ENCODE data around the gene LOXL1. TPM values are rescaled to one million over a fixed set of nuclear protein-coding genes. Genes with fewer than 3 reads are reported as not detected.

LOXL1 gene
- total RNA-seq, 1 donor from 2014 or later, result 25.1 TPM

DNA sequence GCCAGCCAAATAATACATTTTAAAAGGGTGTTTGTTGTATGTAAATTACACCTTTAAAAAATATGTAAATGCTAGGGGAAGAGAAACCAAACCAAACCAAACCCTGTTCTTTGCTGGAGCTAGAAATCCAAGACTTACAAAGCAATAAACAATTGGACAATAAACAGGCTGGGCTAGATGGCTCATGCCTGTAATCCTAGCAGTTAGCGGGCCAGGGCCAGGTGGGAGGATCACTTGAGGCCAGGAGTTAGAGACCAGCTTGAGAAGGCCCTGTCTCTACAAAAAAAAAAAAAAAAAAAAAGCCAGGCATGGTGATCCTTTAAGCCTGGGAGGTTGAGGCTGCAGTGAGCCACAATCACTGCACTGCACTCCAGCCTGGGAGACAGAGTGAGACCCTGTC, 53.4 kb downstream of the LOXL1 start:
- H3K9me3 Mint-ChIP-seq, result no peaks in the 10 kb centered on the region
- peaks cover 17% of the 10 kb centered on the region for H3K27me3 Mint-ChIP-seq
- DNase-seq (ENCODE audit: extremely low spot score, unreplicated experiment), result no peak
- peaks cover 13% of the 10 kb centered on the region for H3K4me1 Mint-ChIP-seq (ENCODE audit: unreplicated experiment)
- peaks cover 5% of the 10 kb centered on the region for H3K36me3 Mint-ChIP-seq
- H3K4me3 Mint-ChIP-seq, result no peak overlapping the region
- no peak overlapping the region for H3K27ac Mint-ChIP-seq
- TF ChIP-seq, protein P1, sequence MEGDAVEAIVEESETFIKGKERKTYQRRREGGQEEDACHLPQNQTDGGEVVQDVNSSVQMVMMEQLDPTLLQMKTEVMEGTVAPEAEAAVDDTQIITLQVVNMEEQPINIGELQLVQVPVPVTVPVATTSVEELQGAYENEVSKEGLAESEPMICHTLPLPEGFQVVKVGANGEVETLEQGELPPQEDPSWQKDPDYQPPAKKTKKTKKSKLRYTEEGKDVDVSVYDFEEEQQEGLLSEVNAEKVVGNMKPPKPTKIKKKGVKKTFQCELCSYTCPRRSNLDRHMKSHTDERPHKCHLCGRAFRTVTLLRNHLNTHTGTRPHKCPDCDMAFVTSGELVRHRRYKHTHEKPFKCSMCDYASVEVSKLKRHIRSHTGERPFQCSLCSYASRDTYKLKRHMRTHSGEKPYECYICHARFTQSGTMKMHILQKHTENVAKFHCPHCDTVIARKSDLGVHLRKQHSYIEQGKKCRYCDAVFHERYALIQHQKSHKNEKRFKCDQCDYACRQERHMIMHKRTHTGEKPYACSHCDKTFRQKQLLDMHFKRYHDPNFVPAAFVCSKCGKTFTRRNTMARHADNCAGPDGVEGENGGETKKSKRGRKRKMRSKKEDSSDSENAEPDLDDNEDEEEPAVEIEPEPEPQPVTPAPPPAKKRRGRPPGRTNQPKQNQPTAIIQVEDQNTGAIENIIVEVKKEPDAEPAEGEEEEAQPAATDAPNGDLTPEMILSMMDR (conservative IDR thresholded peaks at IDR 0.05), result no peak

- peaks cover 5% of the 10 kb centered on the region for H3K36me3 Mint-ChIP-seq
- DNase-seq (ENCODE audit: extremely low spot score, unreplicated experiment), result no peak
- peaks cover 20% of the 10 kb centered on the region for H3K4me1 Mint-ChIP-seq (ENCODE audit: unreplicated experiment)
- no peak overlapping the region for H3K4me3 Mint-ChIP-seq
- TF ChIP-seq, protein P1 (conservative IDR thresholded peaks at IDR 0.05), result no peak
- H3K27ac Mint-ChIP-seq, result no peak overlapping the region
- peaks cover 4% of the 10 kb centered on the region for H3K27me3 Mint-ChIP-seq
- H3K9me3 Mint-ChIP-seq, result no peaks in the 10 kb centered on the region
Observed at GRCh38 chr15:73981761-73982221, 55.5 kb downstream of the LOXL1 start.

DNA sequence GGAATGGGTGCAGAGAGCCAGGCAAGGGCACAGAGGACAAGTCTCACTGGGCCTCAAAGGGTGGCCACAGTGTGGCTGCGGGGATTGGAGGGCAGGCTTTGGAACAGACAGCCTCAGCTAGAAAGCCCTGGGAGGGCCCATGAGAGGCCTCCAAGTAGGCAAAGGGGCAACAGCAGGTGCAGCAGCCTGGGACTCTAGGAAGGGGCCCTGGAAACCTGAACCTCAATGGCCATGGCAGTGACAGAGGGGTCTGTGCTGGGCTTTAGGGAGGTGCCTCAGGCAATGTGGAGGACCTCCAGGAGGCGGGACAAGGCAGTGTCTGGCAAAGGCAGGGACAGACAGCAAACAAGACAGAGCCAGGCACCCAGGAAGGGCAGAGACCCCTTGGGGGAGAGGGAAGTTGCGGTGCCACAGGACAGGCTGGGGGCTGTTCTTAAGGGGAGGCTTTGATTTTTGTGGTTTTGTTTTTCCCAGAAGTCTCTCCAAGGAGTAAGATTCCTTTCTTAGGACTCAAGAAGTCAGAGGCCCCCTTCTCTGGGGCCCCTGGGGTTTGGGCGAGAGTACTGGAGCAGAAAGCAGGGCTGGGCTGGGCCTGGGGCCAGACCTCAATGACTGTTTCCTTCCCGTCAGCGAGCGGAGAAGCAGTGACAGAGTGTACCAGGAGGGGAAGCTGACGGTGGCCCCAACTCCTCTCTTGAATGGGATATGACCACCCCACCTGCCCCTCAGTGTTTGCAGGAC, 56.1 kb downstream of the LOXL1 start:
- H3K4me3 Mint-ChIP-seq, result no peak overlapping the region

GRCh38 chr15:73983211-73983727, 57.0 kb downstream of the LOXL1 start:
- Mint-ChIP-seq H3K27me3 (no peaks in the 10 kb centered on the region), H3K27ac (no peak overlapping the region), H3K9me3 (no peaks in the 10 kb centered on the region), H3K4me1 (ENCODE audit: unreplicated experiment) (peaks cover 20% of the 10 kb centered on the region), H3K4me3 (no peak overlapping the region), H3K36me3 (peaks cover 5% of the 10 kb centered on the region)
- no peak for DNase-seq (ENCODE audit: extremely low spot score, unreplicated experiment)
- TF ChIP-seq, protein P1 (conservative IDR thresholded peaks at IDR 0.05), result no peak

More for the DNA sequence above, 56.1 kb downstream of the LOXL1 start:
- H3K27ac Mint-ChIP-seq, result no peak overlapping the region
- H3K4me1 Mint-ChIP-seq (ENCODE audit: unreplicated experiment), result peaks cover 20% of the 10 kb centered on the region
- peaks cover 5% of the 10 kb centered on the region for H3K36me3 Mint-ChIP-seq
- TF ChIP-seq, protein P1 (conservative IDR thresholded peaks at IDR 0.05), result no peak
- DNase-seq (ENCODE audit: extremely low spot score, unreplicated experiment), result no peak
- H3K9me3 Mint-ChIP-seq, result no peaks in the 10 kb centered on the region
- H3K27me3 Mint-ChIP-seq, result peaks cover 4% of the 10 kb centered on the region

DNA sequence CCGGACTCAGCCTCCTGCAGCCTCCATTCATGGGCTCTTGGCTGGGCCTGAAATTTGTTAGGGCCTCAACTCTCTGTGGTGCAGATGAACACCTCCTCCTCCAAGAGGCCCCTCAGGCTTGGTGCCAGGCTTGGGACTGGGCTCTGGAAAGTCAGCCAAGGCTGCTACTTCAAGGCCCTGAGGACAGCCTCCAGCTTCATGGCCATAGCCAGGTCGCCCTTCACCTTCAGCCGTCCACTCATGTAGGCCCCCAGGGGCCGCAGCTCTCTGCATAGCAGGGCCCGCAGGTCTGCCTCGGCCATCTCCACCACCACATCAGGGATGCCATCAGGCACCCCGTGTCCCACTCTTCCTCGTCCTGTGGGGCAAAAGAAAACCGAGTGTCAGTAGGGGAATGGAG, 57.5 kb downstream of the LOXL1 start:
- peaks cover 20% of the 10 kb centered on the region for H3K4me1 Mint-ChIP-seq (ENCODE audit: unreplicated experiment)
- H3K4me3 Mint-ChIP-seq, result no peak overlapping the region
- no peaks in the 10 kb centered on the region for H3K9me3 Mint-ChIP-seq
- TF ChIP-seq, protein P1 (conservative IDR thresholded peaks at IDR 0.05), result no peak
- DNase-seq (ENCODE audit: extremely low spot score, unreplicated experiment), result no peak
- H3K27ac Mint-ChIP-seq, result no peak overlapping the region
- no peaks in the 10 kb centered on the region for H3K27me3 Mint-ChIP-seq
- peaks cover 5% of the 10 kb centered on the region for H3K36me3 Mint-ChIP-seq
